Panc1 (cell line): ENCODE results near the gene NYAP2.

ENCODE experiments used
- POLR2AphosphoS5 ChIP-seq: IDR thresholded peaks from 2 replicates; pipeline ENCODE4 v1.6.1; 2012; ENCODE audit warnings: mild to moderate bottlenecking, low read depth, low read length, moderate library complexity
- SIN3A ChIP-seq: IDR thresholded peaks from 2 replicates; pipeline ENCODE4 v1.6.1; 2012; ENCODE audit warnings: low read depth, mild to moderate bottlenecking, low read length, moderate library complexity, borderline replicate concordance; ENCODE audit not compliant: insufficient read depth
- TF ChIP-seq, protein P1 (sequence below): fragments of 450-650 bp; IDR thresholded peaks from 2 replicates; pipeline ENCODE4 v1.5.1; 2017; ENCODE audit warnings: mild to moderate bottlenecking

DNA sequence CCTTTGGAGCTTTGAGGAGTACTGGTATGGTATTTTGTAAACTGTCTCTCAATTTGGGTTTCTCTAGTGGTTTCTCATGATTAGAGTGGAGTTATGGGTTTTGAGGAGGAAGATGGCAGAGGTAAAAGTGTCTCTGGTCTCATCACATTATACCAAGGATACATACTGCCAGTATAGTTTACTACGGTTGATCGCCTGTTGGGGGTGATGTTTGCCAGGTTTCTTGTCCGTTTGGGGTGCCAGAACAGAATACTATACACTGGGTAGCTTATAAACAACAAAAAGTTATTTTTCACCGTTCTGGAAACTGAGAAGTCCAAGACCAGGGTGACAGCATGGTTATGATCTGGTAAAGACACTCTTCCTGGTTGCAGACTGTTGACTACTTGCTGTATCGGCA lies 293.7 kb downstream of the NYAP2 start:
- TF ChIP-seq, protein P1, sequence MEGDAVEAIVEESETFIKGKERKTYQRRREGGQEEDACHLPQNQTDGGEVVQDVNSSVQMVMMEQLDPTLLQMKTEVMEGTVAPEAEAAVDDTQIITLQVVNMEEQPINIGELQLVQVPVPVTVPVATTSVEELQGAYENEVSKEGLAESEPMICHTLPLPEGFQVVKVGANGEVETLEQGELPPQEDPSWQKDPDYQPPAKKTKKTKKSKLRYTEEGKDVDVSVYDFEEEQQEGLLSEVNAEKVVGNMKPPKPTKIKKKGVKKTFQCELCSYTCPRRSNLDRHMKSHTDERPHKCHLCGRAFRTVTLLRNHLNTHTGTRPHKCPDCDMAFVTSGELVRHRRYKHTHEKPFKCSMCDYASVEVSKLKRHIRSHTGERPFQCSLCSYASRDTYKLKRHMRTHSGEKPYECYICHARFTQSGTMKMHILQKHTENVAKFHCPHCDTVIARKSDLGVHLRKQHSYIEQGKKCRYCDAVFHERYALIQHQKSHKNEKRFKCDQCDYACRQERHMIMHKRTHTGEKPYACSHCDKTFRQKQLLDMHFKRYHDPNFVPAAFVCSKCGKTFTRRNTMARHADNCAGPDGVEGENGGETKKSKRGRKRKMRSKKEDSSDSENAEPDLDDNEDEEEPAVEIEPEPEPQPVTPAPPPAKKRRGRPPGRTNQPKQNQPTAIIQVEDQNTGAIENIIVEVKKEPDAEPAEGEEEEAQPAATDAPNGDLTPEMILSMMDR, result no peak
- TF ChIP-seq SIN3A (no peak), POLR2AphosphoS5 (no peak)
